RWPE1 (cell line): ENCODE results near the gene FAM3D.

Experiments
- CTCF ChIA-PET: fragments of 350-600 bp; sonication (Branson Sonifier 250); formaldehyde crosslinking; extraction: SDS; loops from one replicate; lab custom pipeline; 2021; lab: Yijun Ruan, JAX
- POLR2A ChIA-PET: fragments of 400-600 bp; formaldehyde crosslinking; extraction: SDS; loops from one replicate; lab custom pipeline; 2020; ENCODE audit warnings: antibody characterized with exemption; ENCODE audit not compliant: low non-redundant PET; lab: Yijun Ruan, JAX
- DNase-seq: peaks from one replicate; pipeline ENCODE4 v3.0.0; 2012; ENCODE audit warnings: low spot score
- H3K27ac ChIP-seq: fragments of 450-650 bp; 2 replicates; pipeline ENCODE4 v1.5.1; 2017
- TF ChIP-seq, protein P1 (sequence below): fragments of 450-650 bp; conservative IDR thresholded peaks from 2 replicates; pipeline ENCODE4 v1.5.1; 2017; ENCODE audit warnings: low read depth, mild to moderate bottlenecking

Gene FAM3D

DNA sequence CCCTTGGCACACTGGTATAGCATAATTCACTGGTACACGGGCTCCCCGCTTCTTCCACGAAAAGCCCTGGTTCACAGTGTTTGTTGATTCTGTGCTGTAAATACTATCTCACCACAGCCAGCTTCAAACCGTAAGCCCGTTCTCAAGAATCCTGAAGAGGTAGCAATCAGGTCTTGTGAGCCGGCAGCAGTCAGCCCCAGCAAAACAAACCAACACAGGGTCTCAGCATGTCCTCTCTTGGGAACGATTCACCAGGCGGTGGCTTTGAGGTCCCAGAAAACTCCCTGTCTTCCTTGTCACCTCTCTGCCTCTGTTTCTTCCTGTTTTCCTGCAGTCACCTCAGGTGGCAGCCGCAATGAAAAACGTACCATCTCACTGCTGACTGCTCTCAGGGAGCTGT is 19.1 kb upstream of the FAM3D start:
- ChIA-PET POLR2A (no interaction called here), CTCF (no interaction called here)
- TF ChIP-seq, protein P1, sequence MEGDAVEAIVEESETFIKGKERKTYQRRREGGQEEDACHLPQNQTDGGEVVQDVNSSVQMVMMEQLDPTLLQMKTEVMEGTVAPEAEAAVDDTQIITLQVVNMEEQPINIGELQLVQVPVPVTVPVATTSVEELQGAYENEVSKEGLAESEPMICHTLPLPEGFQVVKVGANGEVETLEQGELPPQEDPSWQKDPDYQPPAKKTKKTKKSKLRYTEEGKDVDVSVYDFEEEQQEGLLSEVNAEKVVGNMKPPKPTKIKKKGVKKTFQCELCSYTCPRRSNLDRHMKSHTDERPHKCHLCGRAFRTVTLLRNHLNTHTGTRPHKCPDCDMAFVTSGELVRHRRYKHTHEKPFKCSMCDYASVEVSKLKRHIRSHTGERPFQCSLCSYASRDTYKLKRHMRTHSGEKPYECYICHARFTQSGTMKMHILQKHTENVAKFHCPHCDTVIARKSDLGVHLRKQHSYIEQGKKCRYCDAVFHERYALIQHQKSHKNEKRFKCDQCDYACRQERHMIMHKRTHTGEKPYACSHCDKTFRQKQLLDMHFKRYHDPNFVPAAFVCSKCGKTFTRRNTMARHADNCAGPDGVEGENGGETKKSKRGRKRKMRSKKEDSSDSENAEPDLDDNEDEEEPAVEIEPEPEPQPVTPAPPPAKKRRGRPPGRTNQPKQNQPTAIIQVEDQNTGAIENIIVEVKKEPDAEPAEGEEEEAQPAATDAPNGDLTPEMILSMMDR = no peak
- no peak overlapping the region for H3K27ac ChIP-seq
- DNase-seq = no peak

DNA sequence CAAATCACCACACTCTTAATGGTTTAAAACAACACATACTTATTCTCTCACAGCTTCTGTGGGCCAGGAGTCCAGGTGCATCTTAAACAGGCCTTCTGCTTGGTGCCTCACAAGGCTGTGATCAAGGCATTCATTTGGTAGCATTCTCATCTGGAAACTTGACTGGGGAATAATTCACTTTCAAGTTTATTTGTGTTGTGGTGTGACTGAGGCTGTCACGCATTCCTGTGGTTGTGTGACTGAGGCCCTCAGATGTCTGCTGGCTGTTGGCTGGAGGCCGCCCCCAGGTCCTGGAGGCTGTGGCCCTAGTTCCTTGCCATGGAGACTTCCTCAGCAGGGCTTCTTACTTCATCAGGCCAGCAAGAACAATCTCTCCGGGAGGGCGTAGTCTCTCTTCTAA is 16.9 kb upstream of the FAM3D start:
- POLR2A ChIA-PET = no interaction called here
- TF ChIP-seq, protein P1 = no peak
- no peak for DNase-seq
- CTCF ChIA-PET = interaction anchor here (0.5 kb wide), 1 partner anchor 253 kb away, joined by 3 read pairs; no protein-coding TSS in a partner anchor
- H3K27ac ChIP-seq = no peak overlapping the region

DNA sequence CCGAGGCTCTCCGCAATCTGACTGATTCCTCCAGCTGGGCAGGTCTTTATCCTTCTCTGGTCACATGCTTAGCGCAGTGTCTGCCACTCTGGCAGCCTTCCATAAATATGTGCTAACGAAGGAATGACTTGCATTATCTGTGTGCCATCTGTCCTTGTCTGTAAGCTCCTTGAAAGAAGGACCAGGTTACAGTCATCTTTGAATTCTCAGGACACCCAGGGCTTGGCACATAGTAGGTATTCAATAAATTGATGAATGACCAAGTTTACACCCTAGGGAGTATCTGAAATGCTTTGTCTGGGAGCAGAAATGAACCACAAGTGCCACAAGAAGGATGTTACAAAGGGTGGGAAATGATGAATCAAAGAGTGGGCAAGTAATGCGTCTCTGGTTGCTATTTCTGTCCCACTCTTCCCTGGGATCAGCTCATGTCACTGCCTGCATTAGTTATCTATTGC is 16.5 kb upstream of the FAM3D start:
- ChIA-PET POLR2A (no interaction called here), CTCF (interaction anchor here (0.5 kb wide), 1 partner anchor 252 kb away, joined by 3 read pairs; no protein-coding TSS in a partner anchor)
- TF ChIP-seq, protein P1 = no peak
- H3K27ac ChIP-seq = no peak overlapping the region
- DNase-seq = no peak

DNA sequence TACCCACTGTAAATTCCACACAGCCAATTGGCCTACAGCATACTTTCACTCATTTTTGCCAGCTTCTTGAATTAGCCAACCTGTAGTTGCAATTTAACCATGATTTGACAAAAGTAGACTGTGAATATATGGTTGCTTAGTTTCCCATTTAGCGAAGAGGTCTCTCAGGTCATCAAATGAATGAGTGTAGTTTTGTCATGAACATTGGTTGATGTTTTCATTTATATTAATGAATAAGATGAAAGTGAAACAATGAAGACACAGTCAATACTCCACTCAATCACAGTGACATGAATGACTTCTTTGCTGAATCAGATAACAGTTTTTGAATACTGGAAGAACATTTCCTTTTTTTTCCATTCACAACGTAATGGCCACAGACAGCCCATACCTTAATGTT is 15.3 kb upstream of the FAM3D start:
- CTCF ChIA-PET = no interaction called here
- DNase-seq = no peak
- no peak overlapping the region for H3K27ac ChIP-seq
- TF ChIP-seq, protein P1 = no peak
- POLR2A ChIA-PET = no interaction called here

DNA sequence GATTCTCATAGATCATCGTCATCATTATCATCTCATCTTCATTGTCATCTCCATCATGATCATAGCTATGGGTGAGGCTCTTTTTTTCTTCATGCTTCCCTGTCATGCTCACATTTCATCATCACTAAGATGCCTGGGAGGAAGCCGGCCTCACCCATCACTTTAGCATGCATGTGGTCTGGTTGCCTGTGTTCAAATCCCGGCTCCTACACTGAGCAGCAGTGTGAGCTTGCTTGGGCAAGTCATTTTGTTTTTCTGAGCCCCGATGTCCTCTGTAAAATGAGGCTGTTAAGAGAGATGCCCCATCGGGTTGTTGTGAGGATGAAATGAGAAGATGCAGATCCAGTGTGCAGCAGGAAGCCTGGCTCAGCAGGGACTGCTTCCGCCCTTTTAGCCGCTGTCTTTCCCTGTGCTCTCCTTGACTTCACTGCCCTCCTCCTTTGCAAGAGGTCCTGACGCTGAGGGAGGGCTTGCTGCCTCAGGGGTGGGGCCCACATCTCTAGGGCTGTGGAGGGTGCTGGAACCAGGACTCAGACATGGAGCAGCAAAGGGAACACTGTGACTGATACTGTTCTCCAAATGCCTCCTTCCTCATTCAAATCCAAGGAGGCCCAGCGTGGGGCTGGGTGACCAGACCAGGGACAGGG is 14.4 kb upstream of the FAM3D start:
- no peak for DNase-seq
- H3K27ac ChIP-seq = no peak overlapping the region
- POLR2A ChIA-PET = no interaction called here
- CTCF ChIA-PET = no interaction called here
- TF ChIP-seq, protein P1 = no peak

DNA sequence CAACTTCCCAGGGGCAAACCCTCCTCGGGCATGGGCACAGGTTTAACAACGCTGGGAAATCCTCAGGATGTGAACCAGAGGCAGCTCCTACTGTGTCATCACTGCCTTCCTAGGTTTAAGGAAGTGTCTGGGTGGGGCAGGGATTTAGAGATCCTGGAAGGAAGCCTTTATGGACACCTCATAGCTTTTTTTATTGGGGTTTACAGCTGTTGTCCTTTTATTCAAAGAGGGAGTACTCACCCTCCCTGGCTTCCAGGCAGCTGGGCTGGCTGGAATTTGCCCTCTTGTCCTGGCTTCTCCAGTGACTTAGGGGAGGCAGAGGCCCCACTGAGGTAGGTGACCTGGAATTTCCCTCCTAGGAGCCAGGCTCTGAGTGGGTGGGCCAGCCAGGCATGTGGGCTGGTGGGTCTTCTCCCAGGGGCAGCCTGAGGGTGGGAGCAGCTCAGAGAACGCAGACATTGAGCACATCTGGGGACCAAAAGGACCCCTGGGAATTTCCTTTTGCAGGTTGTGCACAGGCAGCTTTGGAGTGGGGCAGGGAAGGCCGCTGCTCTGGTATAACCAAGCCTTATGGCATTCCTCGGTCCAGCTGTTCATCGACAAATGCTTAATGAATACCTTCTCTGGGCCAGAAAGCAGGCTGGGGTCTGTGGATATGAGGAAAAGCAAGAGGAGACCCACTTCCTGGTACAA is 13.5 kb upstream of the FAM3D start:
- DNase-seq = peak; percentile 5
- TF ChIP-seq, protein P1 = no peak
- ChIA-PET POLR2A (no interaction called here), CTCF (no interaction called here)
- no peak overlapping the region for H3K27ac ChIP-seq
